ENCODE results near the gene HIRA.

HIRA gene

DNA sequence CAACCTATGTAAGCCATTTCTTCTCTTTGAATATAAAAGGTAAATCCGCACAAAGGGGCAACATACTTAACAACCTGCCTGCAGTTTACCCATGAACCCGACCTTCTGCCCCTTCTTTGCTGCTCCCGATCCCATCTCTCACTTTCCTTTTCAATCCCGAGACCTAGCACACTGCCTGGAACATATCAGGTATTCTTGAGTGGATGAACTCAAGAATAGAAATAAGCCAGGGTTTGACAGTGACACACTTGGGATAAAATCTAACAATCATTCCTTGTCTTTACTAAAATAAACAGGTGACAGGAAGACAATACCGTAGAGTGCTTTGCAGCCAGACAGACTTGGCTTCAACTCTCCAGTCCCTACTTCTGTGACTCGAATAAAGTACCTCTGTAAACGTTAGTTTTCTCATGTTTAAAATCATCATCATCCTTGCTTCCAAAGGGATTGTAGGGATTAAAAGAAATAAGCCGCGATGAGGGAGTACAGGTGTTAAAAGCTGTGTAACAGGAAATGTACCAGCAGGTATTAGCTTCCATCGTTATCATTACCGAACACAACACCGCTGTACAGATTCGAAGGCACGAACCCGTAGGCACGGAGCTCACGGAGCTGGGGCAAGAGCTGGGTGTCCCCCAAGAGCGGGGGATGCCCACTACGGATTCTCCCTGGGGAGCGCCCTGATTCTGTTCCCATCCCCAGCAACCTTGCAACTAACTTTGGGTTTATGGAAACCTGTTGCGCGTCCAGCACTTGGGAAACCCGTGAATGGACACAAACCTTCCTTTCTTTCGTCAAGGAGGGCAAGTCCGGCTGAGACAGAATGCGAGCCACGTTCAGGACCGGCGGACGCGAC lies 46.7 kb upstream of the HIRA start:
- DNase-seq (ENCODE audit: low read depth, low spot score): peak; percentile 12
- in situ Hi-C loops (cut with HindIII; ENCODE audit: low sequenced_read_pairs): no loop called here
- TF ChIP-seq, protein P1, sequence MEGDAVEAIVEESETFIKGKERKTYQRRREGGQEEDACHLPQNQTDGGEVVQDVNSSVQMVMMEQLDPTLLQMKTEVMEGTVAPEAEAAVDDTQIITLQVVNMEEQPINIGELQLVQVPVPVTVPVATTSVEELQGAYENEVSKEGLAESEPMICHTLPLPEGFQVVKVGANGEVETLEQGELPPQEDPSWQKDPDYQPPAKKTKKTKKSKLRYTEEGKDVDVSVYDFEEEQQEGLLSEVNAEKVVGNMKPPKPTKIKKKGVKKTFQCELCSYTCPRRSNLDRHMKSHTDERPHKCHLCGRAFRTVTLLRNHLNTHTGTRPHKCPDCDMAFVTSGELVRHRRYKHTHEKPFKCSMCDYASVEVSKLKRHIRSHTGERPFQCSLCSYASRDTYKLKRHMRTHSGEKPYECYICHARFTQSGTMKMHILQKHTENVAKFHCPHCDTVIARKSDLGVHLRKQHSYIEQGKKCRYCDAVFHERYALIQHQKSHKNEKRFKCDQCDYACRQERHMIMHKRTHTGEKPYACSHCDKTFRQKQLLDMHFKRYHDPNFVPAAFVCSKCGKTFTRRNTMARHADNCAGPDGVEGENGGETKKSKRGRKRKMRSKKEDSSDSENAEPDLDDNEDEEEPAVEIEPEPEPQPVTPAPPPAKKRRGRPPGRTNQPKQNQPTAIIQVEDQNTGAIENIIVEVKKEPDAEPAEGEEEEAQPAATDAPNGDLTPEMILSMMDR (IDR thresholded peaks at IDR 0.05; ENCODE audit: low read depth, low read length): no peak
- H3K4me3 ChIP-seq (ENCODE audit: low read depth, low read length): peak overlapping the region; percentile 94

DNA sequence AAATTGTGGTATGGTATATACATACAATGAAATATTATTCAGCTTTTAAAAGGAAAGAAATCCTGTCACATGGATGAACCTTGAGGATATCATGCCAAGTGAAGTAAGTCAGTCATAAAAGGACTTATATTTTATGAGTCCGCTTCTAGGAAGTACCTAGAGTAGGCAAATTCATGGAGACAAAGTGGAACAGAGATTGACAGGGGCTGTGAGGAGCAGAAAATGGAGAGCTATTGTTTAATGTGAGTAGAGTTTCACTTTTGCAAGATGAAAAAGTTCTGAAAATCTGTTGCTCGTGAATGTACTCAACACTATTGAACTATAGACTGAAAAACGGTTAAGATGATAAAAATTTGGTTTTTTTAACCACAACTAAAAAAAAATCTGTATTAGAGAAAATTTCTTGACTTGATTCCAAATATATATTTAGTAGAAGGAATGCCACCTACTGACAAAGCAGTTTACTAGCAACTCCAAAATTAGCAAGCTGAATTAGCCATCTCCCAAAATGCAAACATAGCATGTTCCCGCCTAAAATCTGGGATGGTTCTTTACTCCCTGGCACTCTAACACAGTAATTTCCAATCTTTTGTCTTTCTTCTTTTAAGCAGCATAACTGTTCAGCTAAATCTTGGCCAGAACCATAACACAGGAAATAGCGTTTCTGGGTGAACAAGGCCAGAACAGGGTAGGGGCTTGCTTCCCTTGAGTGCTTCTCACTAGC lies 46.0 kb upstream of the HIRA start:
- in situ Hi-C loops (cut with HindIII; ENCODE audit: low sequenced_read_pairs): no loop called here
- peak; percentile 21 for DNase-seq (ENCODE audit: low read depth, low spot score)
- H3K4me3 ChIP-seq (ENCODE audit: low read depth, low read length): peak overlapping the region; percentile 94
- TF ChIP-seq, protein P1 (IDR thresholded peaks at IDR 0.05; ENCODE audit: low read depth, low read length): peak; percentile 17

DNA sequence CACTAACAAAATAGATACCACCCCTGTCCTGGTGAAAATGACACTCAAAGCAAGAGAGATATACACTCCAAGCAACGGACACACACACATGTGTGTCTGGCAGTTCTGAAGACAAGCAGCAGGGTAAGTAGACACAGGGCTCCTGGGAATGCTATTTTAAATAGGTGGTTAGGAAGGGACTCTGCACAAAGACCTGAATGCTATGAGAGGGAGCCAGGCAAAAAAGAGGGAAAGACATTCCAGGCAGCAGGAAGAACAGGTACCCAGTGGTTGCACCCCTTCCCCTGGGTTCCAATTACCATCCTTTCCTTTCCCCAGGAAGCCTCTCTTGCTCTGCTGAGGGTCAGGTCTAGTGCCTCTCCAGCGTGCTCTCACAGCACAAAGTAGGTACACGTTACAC lies 44.5 kb upstream of the HIRA start:
- TF ChIP-seq, protein P1 (IDR thresholded peaks at IDR 0.05; ENCODE audit: low read depth, low read length): no peak
- in situ Hi-C loops (cut with HindIII; ENCODE audit: low sequenced_read_pairs): no loop called here
- DNase-seq (ENCODE audit: low read depth, low spot score): no peak
- no peak overlapping the region for H3K4me3 ChIP-seq (ENCODE audit: low read depth, low read length)

DNA sequence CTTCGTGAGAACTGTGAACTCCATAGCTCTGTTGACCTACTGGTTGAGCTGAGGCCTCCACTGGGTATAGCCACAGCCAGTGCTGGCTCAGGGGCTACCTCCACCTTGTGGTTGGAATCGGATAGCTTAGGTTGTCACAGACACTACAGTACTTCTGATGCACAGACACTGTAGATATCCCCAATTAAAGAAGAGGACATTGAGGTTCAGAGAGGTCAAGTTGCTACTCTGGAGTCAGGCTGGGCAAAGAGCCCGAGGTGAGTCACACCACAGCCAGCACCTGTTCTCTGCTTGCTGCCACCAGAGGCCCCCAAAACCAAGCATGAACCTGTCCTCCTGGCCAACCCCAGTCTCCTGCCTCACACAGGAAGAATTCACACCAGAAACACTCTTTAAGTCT lies 42.0 kb upstream of the HIRA start:
- in situ Hi-C loops (cut with HindIII; ENCODE audit: low sequenced_read_pairs): no loop called here
- TF ChIP-seq, protein P1 (IDR thresholded peaks at IDR 0.05; ENCODE audit: low read depth, low read length): peak; percentile 18
- H3K4me3 ChIP-seq (ENCODE audit: low read depth, low read length): no peak overlapping the region
- DNase-seq (ENCODE audit: low read depth, low spot score): no peak

DNA sequence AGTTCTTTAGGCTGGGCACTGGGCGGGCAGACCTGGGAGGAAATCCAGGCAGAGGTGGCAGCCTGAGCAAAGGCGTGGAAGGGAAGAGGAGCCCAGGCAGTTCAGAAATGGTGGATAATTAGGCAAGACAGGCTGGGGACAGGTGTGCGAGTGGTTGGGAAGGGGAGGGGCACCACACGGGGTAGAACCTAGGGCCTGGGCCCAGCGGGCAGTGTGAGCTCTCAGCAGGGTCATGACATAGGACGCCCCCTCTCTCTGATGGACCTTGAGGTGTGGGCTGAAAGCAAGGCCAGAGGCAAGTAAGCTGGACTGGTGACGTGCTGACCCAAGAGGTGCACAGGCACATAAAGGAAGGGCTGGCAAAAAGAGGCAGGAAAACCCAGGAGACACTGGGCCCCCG lies 40.7 kb upstream of the HIRA start:
- TF ChIP-seq, protein P1 (IDR thresholded peaks at IDR 0.05; ENCODE audit: low read depth, low read length): no peak
- in situ Hi-C loops (cut with HindIII; ENCODE audit: low sequenced_read_pairs): no loop called here
- H3K4me3 ChIP-seq (ENCODE audit: low read depth, low read length): no peak overlapping the region

DNA sequence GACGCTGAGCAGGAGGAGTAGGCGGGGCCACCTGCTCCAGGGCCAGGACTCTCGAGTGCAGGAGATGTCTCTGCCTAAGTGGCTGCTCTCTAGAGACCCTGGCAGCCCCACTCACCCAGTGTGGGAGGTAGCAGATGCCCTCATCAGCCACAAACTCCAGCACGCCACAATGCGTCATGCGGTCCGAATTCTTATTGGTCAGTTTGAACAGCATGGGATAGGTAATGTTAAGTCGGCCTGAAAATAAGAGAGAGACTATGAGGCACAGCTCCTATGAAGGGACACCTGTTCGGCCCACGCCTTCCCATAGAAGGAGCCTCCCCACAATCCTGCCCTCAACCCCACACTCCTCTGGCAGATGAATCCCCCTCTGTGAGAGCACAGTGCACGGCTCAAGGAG lies 40.0 kb upstream of the HIRA start:
- in situ Hi-C loops (cut with HindIII; ENCODE audit: low sequenced_read_pairs): no loop called here
- H3K4me3 ChIP-seq (ENCODE audit: low read depth, low read length): no peak overlapping the region
- DNase-seq (ENCODE audit: low read depth, low spot score): no peak
- TF ChIP-seq, protein P1 (IDR thresholded peaks at IDR 0.05; ENCODE audit: low read depth, low read length): no peak

More for the DNA sequence above, 40.7 kb upstream of the HIRA start:
- no peak for DNase-seq (ENCODE audit: low read depth, low spot score)

Measured in astrocyte of the spinal cord (primary cell).